ENCODE data around the gene CXCL12.

Gene CXCL12

GRCh38 chr10:44330431-44330830 is 54.5 kb downstream of the CXCL12 start:
- DNase-seq = no peak

GRCh38 chr10:44327461-44327860 is 57.4 kb downstream of the CXCL12 start:
- DNase-seq = no peak
